Erythroblast (primary cell): ENCODE results near the gene MSI2.

Experiments used
- DNase-seq, 2 experiments: peaks; one replicate each; lab custom pipeline; 2025; lab: John Stamatoyannopoulos, UW
- GATA1 ChIP-seq: IDR thresholded peaks from 2 replicates; pipeline ENCODE4 v1.6.1; 2011; ENCODE audit warnings: low read depth, mild to moderate bottlenecking, control low read depth, low read length, moderate library complexity
- POLR2A ChIP-seq: IDR thresholded peaks from 2 replicates; pipeline ENCODE4 v1.6.1; 2011; ENCODE audit warnings: mild to moderate bottlenecking, low read length

Gene MSI2

DNA sequence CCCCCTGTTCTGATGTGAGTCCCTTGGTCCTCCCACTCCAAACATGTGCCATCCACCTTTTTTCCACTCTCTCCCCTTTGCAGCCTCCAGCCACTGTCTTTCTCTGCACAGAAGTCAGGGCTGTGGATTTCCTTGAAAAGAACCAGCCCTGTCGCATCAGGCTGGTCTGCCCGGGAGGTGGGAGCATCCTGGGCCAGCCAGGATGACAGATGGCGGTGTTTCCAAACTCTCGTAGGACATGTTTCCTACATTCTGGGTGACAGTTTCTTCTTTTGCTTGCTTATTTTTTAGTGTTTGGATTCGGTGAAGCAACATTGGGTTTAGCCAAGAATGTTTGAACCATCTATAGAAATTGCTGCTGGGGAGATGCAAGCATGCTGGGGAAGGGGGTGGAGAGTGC, 388.0 kb downstream of the MSI2 start:
- no peak for DNase-seq
- TF ChIP-seq POLR2A = no peak
- TF ChIP-seq GATA1 = no peak

DNA sequence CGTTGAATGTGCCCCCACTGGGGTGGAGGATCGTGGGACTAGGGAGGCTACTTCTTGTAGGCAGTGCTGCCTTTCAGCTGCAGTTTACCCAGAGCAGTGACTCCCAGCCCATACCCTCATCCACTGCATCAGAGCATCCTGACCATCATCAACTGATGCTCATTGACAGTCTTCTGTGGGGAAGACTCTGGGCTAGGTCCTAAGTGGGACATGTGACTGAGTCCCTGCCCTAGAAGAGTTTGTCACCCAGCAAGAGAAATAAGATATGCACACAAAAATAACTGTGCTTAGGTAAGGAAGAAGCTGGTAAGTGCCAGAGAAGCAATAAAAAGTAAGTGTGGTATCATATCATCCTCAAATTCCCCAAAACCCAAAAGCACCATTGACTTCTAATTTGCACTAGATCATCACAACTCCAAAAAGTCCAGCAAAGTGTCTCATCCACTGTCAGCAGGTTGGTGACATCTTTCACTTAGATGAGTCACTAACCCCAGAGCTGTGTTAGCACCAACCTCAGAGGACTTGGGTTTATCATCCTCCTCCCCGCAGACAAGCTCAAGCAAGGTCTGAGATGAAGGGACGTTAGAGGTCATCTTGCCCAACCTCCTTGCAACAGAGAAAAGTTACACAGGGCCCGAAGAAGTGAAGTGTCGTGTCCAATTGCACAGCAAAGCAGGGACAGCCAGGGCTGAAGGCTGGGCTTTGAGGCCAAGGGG, 389.8 kb downstream of the MSI2 start:
- TF ChIP-seq POLR2A (no peak), GATA1 (no peak)
- peak in 1 of 2 experiments; percentile 5 for DNase-seq

DNA sequence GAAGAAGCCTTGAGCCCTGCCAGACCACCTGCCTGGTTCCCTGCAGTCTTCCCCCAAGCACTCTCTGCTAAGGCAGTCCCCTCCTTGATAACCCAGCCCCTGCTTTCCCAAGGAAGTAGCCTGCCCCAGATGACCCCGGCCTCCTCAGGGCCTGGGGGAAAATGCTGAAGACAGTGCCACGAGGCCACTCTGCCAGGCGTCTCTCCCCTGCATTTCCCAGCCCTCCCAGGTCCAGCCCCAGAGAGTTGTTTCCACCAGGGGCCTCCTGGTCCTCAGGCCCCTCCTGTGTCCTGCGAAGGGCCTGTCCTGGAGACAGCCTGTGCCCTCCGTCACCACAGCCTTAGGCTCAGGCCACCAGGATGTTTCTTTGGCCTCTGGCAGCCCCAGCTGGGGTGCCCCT, 392.4 kb downstream of the MSI2 start:
- TF ChIP-seq POLR2A (no peak), GATA1 (no peak)
- no peak for DNase-seq

DNA sequence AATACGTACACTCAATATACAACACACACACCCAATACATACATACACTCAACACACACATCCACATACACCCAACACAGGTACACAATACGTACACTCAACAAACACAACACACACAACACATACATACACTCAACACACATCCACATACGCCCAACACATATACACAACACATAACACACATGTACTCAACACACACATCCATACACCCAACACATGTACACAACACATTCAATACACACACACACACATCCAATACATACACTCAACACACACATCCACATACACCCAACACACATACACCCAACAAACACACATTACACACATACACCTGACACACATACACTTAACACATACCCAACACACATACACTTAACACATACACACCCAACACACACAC, 392.9 kb downstream of the MSI2 start:
- no peak for DNase-seq
- TF ChIP-seq GATA1 (no peak), POLR2A (no peak)

DNA sequence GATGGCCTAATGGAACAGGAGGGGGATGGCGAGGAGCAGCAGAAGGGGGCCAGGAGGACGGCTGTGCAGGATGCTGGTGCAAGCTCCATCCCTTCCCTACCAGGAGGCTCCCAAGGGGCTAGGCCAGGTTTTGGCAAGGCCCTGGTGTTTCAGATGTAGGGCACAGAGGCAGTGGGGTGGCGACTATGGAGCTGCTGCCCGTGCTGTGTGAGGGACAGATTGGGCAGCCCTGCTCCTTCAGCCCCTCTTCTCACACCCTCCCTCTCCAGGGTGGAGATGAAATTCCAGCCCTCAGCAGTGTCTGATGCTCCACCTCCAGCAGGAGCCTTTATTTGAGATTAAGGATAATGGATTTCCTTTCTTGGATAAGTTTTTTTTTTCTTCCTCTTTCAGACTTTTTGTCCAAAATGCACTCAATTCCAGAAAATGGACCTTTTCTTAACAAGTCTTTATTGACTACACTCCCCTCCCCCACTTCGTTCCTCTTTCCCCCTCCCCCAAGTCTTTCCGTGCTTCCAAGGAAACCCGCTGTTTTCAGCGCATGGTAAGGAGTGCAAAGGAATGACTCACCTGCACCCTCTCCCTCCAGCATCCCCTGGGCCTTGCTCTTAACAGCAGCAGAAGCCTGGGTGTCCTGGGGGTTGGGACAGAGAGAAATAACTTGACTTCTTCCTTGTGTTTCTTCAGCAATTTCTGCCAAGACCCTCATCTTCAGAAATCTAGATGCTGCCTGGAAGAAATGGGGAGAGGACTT, 393.6 kb downstream of the MSI2 start:
- no peak for DNase-seq
- TF ChIP-seq GATA1 (no peak), POLR2A (no peak)

DNA sequence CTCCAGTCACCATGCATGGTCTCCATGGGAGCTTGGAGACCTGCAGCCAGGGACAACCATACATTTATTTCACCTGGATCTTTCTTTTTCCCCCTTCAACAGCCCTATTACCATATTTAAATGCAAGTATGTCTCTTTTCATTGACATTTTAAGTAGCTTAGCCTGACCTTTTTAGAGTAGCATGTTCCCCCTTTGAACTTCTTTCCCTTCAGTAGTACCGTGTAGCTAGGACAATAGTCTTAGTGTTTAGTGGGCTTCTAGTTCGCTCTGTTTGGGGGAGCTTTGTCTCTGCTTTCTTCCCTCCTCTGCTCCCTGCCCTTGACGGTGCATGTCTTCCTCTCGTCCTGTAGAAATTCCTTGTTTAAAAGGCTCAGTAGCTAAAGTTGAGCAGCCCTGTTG, 394.2 kb downstream of the MSI2 start:
- TF ChIP-seq POLR2A (no peak), GATA1 (no peak)

DNA sequence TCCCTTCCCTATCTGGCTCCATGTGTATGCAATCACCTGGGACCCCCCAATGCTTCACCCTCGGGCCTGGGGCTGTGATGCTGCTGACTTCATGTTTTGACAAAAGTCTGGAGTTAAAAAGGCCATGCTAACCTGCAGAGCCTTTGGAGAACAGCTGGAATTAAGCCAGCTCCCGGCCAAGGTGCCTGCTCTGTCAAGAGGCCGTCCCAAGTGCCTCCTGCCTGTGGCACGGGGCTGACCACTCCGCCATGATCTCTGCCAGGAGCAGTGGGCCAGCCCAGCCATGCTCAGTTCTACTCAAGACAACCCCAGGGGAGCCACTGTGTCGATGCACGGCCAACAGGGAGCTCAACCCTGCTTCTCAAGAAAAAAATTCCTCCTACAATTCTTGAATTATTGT, 395.1 kb downstream of the MSI2 start:
- TF ChIP-seq GATA1 (no peak), POLR2A (no peak)
- no peak for DNase-seq

More for the DNA sequence above, 394.2 kb downstream of the MSI2 start:
- no peak for DNase-seq

DNA sequence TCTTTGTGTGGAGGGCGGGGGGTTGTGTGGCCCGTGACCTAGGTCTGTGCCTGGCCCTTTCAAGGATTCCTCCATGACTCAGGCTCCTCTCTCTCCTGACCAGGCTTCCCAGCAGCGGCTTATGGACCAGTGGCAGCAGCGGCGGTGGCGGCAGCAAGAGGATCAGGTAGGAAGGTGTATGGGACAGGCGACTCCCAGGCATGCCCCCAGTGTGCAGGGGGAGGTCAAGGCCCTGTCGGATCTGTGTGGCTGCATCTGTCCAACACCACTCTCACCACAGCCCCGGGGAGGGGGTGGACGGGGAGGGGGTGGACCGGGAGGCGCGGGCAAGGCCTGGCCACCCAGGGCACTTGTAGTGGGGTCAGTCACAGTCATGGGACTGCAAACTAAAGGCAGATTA, 395.7 kb downstream of the MSI2 start:
- TF ChIP-seq POLR2A = no peak
- no peak for TF ChIP-seq GATA1
- no peak for DNase-seq

DNA sequence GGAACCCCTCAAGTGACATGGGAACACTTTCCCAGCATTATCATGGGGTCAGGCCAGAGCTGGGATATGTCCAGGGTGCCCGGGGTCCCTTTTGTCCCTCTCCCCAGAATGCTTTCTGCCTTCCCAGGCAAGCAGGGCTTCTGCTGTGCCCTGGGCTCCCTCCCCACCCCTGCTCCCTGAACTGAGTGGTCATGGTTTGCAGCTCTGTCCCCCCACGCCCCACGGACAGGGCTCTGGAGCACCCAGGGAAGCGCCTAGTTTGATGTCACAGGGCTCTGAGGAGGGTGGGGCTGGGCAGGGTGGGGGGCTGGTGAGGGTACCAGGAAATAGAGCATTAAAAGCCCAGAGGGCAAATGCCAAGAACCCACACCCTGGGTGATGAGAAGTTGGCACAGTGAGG, 396.5 kb downstream of the MSI2 start:
- no peak for DNase-seq
- no peak for TF ChIP-seq POLR2A
- TF ChIP-seq GATA1 = no peak

DNA sequence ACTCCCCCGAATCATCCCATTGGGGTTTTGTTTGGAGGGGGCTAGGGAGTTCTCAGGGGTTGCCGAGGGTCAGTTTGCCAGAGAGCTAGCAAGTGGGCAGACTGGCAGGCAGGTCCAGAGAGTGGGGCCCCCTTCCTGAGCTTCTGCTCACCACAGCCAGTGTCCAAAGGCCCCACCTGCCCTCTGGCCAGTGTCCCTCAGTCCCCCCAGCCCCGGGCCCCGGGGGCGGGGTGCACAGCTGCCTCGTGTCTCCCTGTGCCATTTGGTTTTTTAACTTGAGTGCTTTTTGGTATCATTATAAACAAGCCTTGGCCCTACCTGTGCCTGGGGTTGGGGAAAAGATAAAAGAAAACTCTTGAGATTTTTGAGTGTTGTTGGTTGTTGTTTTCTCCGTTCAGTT, 397.0 kb downstream of the MSI2 start:
- no peak for TF ChIP-seq POLR2A
- TF ChIP-seq GATA1 = no peak
- DNase-seq = no peak

DNA sequence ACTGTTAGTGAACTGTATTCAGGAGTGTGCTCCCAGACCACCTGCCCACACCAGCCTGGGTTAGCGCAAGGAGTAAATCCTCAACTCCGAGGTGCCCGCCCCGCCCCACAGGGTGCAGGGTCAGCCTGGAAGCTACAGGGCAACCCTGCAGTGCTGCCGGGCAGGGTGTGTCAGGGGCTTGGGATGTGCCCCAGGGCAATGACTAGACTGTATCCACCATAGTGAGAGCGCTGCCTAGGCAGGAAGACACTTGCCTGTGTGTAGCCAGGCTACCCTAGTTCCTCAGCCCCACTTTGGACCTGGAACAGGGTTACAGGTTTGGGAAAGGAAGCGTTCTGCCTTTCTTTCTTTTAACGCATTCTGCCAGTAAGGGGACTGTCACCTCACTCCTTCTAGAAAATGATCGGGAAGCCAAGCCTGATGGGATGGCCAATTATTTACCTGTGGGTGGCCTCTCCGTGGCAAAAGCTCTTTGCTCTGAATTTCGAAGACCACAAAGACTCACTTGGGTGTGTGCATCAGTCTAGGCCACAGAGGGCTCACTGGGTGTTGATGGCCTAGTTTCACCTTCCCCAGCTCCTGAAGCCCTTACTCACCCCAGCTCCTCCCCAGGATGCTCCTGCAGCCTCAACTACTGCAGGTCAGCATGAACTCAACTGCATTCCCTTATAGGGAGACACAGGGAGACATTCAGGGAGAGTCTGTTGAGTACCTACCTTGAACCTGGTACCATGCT, 397.9 kb downstream of the MSI2 start:
- TF ChIP-seq GATA1 (no peak), POLR2A (no peak)
- DNase-seq = no peak

DNA sequence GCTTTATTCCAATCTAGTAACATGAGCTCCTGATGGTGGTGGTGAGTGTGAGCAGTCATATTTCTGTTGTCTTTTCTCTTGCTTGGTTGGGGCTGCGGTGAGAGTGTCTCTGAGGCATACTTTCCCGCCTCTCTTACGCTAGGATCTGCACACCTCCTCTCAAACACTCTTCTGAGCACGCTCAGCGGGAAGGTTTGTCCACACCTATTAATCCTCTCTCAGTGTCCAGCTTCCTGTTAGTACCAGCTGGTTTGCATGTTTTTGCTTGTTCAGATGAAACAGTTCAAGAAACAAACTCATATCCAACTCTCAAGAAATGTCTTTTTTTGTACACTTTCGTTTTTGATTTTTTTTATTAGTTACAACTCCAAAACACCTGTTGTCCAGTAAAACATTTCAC, 399.2 kb downstream of the MSI2 start:
- TF ChIP-seq POLR2A (no peak), GATA1 (no peak)
- DNase-seq = no peak

DNA sequence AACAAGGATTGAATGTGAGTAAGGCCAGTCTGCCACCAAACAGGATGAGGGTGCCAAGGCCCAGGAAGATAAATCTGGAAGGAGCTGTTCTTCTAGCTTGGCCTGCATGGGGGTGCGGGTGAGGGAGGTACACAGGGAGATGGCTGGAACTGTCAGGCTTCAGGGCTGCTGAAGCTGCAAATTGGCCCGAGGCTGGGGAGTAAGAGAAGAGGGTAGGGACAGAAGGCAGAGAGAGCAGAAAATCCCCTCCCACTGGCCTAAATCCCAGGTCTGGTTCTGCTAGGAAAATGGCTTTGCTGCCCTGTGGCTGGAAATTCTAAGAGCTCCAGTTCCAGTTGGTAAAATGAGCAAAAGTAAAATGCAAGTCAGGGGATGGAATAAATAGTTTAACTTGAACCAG, 400.9 kb downstream of the MSI2 start:
- TF ChIP-seq POLR2A (no peak), GATA1 (no peak)

DNA sequence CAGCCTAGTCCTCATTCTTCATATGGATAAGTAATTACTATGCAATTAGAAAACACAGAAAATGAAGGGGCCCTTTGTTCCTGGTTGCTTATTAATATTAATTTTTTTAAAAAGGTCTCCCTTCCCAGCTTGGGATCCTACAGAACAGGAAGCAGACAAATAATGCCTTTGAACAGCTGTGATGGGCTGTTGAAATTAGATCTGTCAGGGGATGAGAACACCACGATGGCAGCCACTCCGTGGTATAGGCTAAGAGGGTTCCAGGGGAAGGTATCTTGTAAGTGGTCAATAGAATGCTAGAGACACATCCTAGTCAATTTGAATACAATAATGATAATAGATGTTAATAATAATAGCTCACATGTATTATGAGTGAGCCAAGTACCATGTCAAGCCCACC, 405.7 kb downstream of the MSI2 start:
- DNase-seq = no peak
- TF ChIP-seq GATA1 (no peak), POLR2A (no peak)

More for the DNA sequence above, 400.9 kb downstream of the MSI2 start:
- no peak for DNase-seq
